Naive thymus-derived CD4-positive, alpha-beta T cell (primary cell): ENCODE data around the gene HPCA. TPM values are rescaled to one million over a fixed set of nuclear protein-coding genes. Genes with fewer than 3 reads are reported as not detected.

Source experiments
- ATAC-seq: fragments of 150-1000 bp; cut with Tn5 transposase; 2 replicates; pipeline ENCODE4 v1.10.0; 2021; ENCODE audit warnings: mild to moderate bottlenecking, moderate library complexity
- CTCF ChIA-PET: fragments of 350-600 bp; sonication (Branson Sonifier 250); formaldehyde crosslinking; loops from one replicate; lab custom pipeline; 2021; ENCODE audit warnings: antibody characterized with exemption; lab: Charles Lee
- POLR2A ChIA-PET: fragments of 350-600 bp; sonication (Branson Sonifier 250); formaldehyde crosslinking; loops from one replicate; lab custom pipeline; 2021; ENCODE audit warnings: antibody characterized with exemption, inconsistent platforms; lab: Charles Lee
- DNase-seq, 9 donors: peaks; one replicate each; pipeline versions ENCODE4 v3.0.0 to v3.0.0-alpha.2; 2020 to 2022; ENCODE audit warnings: mixed read lengths in 1 of 9
- H3K27ac ChIP-seq: one replicate; pipeline ENCODE4 v1.7.0; 2013; ENCODE audit warnings: mild to moderate bottlenecking, low read depth, low read length, moderate library complexity
- H3K27me3 ChIP-seq, 2 donors: one replicate each; pipeline ENCODE4 v1.7.0; 2013; ENCODE audit warnings: low read length in 2 of 2, mild to moderate bottlenecking in 2 of 2, moderate library complexity in 2 of 2; ENCODE audit not compliant: control insufficient read depth in 2 of 2, insufficient read depth in 2 of 2
- H3K36me3 ChIP-seq, 3 experiments: 1 replicate in 2 of 3; 2 replicates in 1 of 3; pipeline ENCODE4 v1.7.0; 2013; ENCODE audit warnings: low read length in 3 of 3, mild to moderate bottlenecking in 3 of 3, moderate library complexity in 1 of 3; ENCODE audit not compliant: insufficient read depth in 3 of 3, control insufficient read depth in 2 of 3
- H3K4me1 ChIP-seq, 2 donors: one replicate each; pipeline ENCODE4 v1.7.0; 2013; ENCODE audit warnings: low read length in 2 of 2, mild to moderate bottlenecking in 2 of 2, moderate library complexity in 1 of 2; ENCODE audit not compliant: control insufficient read depth in 2 of 2, insufficient read depth in 2 of 2
- H3K4me3 ChIP-seq: 2 replicates; pipeline ENCODE4 v1.7.0; 2013; ENCODE audit warnings: mild to moderate bottlenecking, low read length
- H3K9me3 ChIP-seq, 3 experiments: 1 replicate in 2 of 3; 2 replicates in 1 of 3; pipeline ENCODE4 v1.7.0; 2013; ENCODE audit warnings: low read length in 3 of 3; ENCODE audit not compliant: control insufficient read depth in 2 of 3
- H3K27ac Mint-ChIP-seq, 9 donors: one replicate each; pipeline ENCODE4 v1.8.0; 2020 to 2022; ENCODE audit warnings: mixed read lengths in 9 of 9, mild to moderate bottlenecking in 8 of 9, moderate library complexity in 5 of 9, inconsistent platforms in 2 of 9
- H3K27me3 Mint-ChIP-seq, 5 donors: one replicate each; pipeline ENCODE4 v1.8.0; 2021 to 2022; ENCODE audit warnings: mixed read lengths in 5 of 5, mild to moderate bottlenecking in 1 of 5
- H3K36me3 Mint-ChIP-seq, 5 donors: one replicate each; pipeline ENCODE4 v1.8.0; 2020 to 2022; ENCODE audit warnings: mixed read lengths in 5 of 5, mild to moderate bottlenecking in 3 of 5, inconsistent platforms in 1 of 5
- H3K4me1 Mint-ChIP-seq, 7 donors: one replicate each; pipeline ENCODE4 v1.8.0; 2020 to 2022; ENCODE audit warnings: mixed read lengths in 7 of 7, mild to moderate bottlenecking in 3 of 7, inconsistent platforms in 1 of 7
- H3K4me3 Mint-ChIP-seq, 10 donors: one replicate each; pipeline ENCODE4 v1.8.0; 2020 to 2022; ENCODE audit warnings: mild to moderate bottlenecking in 10 of 10, mixed read lengths in 10 of 10, moderate library complexity in 6 of 10, inconsistent platforms in 2 of 10
- H3K9me3 Mint-ChIP-seq, 11 donors: one replicate each; pipeline ENCODE4 v1.8.0; 2020 to 2022; ENCODE audit warnings: mixed read lengths in 11 of 11, mild to moderate bottlenecking in 4 of 11, inconsistent platforms in 1 of 11, moderate library complexity in 1 of 11
- intact Hi-C, 2 donors: fragments of 100-400 bp; cut with micrococcal nuclease; formaldehyde crosslinking; loops; one replicate each; pipeline ENCODE4 v1.15.1; 2023
- polyA plus RNA-seq, 2 donors: library from polyadenylated mRNA; unstranded; fragments of 300-500 nt; fragmentation: Illumina TruSeq; gene quantifications; one replicate each; pipeline ENCODE4 v1.2.3, GENCODE V29; 2021
- total RNA-seq, 6 experiments: library from RNA in 5 of 6; stranded (reverse) in 5 of 6; gene quantifications; 1 replicate in 5 of 6; 2 replicates in 1 of 6; pipeline ENCODE4 v1.2.3 and lab custom pipeline; 2021 to 2026

HPCA gene
- total and polyA plus RNA-seq, 7 experiments from 2014 or later = 0.31 to 0.43 TPM; not detected in 5

DNA sequence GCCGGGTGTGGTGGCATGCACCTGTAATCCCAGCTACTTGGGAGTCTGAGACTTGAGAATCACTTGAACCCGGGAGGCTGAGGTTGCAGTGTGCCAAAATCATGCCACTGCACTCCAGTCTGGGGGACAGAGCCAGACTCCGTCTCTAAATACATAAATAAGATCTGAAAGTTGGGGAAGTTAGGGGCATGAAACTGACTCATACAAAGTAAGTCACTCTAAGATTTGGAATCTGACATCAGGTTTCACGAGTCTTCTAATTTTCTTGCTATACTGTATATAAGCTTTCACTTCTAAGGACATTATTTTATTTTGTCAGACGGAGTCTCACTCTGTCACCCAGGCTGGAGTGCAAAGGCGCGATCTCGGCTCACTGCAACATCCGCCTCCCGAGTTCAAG, 48.2 kb downstream of the HPCA start:
- H3K4me1 ChIP-seq = no peaks in the 10 kb centered on the region
- Mint-ChIP-seq H3K27me3 (no peaks in the 10 kb centered on the region), H3K4me3 (no peak overlapping the region), H3K36me3 (peaks cover 0 to 36% (median 4%) of the 10 kb centered on the region in 5 donors), H3K27ac (no peak overlapping the region), H3K4me1 (peaks cover 0 to 40% (median 0%) of the 10 kb centered on the region in 7 donors), H3K9me3 (no peaks in the 10 kb centered on the region)
- DNase-seq (no peak), ATAC-seq (no peak)
- H3K4me3 ChIP-seq = no peak overlapping the region
- H3K9me3 ChIP-seq = no peaks in the 10 kb centered on the region
- no peak overlapping the region for H3K27ac ChIP-seq
- ChIA-PET CTCF (interaction anchor here (0.9 to 5.7 kb wide), 4 partner anchors 73 to 151 kb away, joined by 3 to 46 read pairs (median 4); no protein-coding TSS in a partner anchor), POLR2A (no interaction called here)
- intact Hi-C loops = loop anchor here (10.0 kb wide), 2 partner anchors 150 to 360 kb away; partner anchors contain the start of gene AZIN2 (in 1 of the 2)
- no peaks in the 10 kb centered on the region for H3K27me3 ChIP-seq
- H3K36me3 ChIP-seq = peaks cover 0 to 35% (median 12%) of the 10 kb centered on the region in 3 experiments

DNA sequence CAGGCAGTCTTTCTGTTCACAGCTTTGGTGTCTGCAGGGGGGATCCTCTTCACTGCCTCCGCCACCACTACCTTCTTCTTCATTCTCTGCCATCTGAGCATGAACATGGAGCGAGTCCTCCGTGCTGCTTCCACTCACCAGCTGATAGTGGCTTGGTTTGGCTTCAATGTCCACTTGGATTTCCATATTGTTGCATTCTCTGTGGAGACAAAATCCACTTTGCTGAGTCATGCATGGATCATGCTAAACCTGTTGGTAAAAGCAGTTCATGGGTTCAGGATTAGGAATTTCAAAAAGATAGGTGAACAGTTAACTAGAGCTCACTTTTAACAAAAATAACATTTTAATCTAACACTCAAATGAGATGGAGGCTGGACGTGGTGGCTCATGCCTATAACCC, 50.8 kb downstream of the HPCA start:
- no peak for DNase-seq
- intact Hi-C loops = loop anchor here (10.0 kb wide), 2 partner anchors 148 to 358 kb away; partner anchors contain the start of gene AZIN2 (in 1 of the 2)
- no peak for ATAC-seq
- ChIA-PET CTCF (interaction anchor here (0.7 kb wide), 1 partner anchor 12 kb away, joined by 3 read pairs; no protein-coding TSS in a partner anchor), POLR2A (interaction anchor here (1.0 kb wide), 1 partner anchor 190 kb away, joined by 3 read pairs; no protein-coding TSS in a partner anchor)
- Histone ChIP-seq H3K4me1 (no peaks in the 10 kb centered on the region), H3K27ac (no peak overlapping the region), H3K27me3 (no peaks in the 10 kb centered on the region), H3K36me3 (peaks cover under 1 to 52% (median 12%) of the 10 kb centered on the region in 3 experiments), H3K4me3 (no peak overlapping the region), H3K9me3 (no peaks in the 10 kb centered on the region)
- no peaks in the 10 kb centered on the region for H3K27me3 Mint-ChIP-seq
- peak overlapping the region in 1 of 9 donors; percentile 59 for H3K27ac Mint-ChIP-seq
- H3K4me1 Mint-ChIP-seq = peaks cover 0 to 54% (median 0%) of the 10 kb centered on the region in 7 donors
- no peaks in the 10 kb centered on the region for H3K9me3 Mint-ChIP-seq
- H3K4me3 Mint-ChIP-seq = no peak overlapping the region
- peaks cover 0 to 48% (median 4%) of the 10 kb centered on the region in 5 donors for H3K36me3 Mint-ChIP-seq

DNA sequence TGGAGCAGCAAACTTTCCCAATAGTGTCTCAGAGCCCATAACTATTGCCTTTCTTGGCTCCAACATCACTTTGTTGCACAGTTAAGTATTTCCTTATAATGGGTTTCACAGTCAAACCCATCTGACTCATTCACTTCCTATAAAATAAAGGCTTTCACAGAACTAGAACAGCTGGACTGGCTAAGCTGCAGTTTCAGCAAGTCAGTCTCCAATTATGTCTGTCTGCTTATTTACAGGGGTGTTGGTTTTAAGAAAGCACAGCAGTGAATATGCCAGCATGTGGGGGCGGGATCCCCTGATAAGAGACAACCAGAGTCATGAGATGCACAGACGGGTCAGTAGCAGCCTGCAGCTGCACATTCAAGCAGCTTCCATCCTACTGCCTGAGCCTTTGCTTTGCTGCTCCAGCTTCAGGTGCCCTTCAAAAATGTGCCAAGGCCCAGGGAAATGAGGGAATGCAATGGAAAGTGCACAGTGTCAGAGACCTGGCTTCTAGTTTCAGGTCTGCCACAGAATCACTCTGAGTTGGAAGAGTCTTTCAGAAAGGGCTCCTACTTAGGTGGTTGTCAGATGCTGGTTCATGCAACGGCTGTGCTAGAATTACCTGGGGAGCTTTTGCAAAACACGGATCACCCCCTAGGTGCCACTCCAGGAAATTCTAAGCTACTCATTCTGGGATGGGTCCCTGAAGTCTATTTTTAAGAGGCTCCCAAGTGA, 53.5 kb downstream of the HPCA start:
- CTCF ChIA-PET = interaction anchor here (0.7 to 1.2 kb wide), 2 partner anchors 12 to 115 kb away, joined by 3 read pairs; no protein-coding TSS in a partner anchor
- H3K27ac ChIP-seq = no peak overlapping the region
- peaks cover 0 to 7% of the 10 kb centered on the region in 2 donors for H3K4me1 ChIP-seq
- POLR2A ChIA-PET = interaction anchor here (0.6 kb wide), 1 partner anchor 173 kb away, joined by 3 read pairs; no protein-coding TSS in a partner anchor
- no peak overlapping the region for H3K4me3 ChIP-seq
- Mint-ChIP-seq H3K27me3 (no peaks in the 10 kb centered on the region), H3K27ac (peak overlapping the region in 1 of 9 donors; percentile 34), H3K9me3 (no peaks in the 10 kb centered on the region), H3K4me1 (peaks cover 0 to 62% (median 12%) of the 10 kb centered on the region in 7 donors), H3K4me3 (peak overlapping the region in 1 of 10 donors; percentile 52), H3K36me3 (peaks cover 6 to 52% (median 21%) of the 10 kb centered on the region in 5 donors)
- ATAC-seq = peak; percentile 52
- intact Hi-C loops = loop anchor here (10.0 kb wide), 2 partner anchors 145 to 355 kb away; partner anchors contain the start of gene AZIN2 (in 1 of the 2)
- peaks cover 11 to 69% (median 12%) of the 10 kb centered on the region in 3 experiments for H3K36me3 ChIP-seq
- H3K27me3 ChIP-seq = no peaks in the 10 kb centered on the region
- no peak for DNase-seq
- H3K9me3 ChIP-seq = no peaks in the 10 kb centered on the region

DNA sequence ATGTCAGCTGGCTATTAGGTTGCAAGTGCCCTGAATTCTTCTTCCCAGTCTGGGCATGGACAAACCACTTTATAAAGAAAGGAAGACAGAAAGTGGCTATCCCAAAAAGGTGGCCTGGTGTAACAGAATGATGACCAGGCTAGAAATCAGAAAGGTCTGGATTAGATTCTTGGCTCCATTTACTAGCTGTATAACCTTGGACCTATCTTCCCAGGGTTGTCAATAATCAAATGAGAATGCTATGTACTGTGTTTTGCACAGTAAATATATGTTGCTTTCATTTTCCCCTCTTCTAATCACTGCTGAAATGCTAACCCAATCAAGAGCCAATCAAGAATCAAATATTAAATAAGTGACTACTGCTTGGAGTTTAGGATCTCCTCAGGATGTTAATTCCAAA, 57.9 kb downstream of the HPCA start:
- Histone ChIP-seq H3K27ac (no peak overlapping the region), H3K4me3 (no peak overlapping the region), H3K27me3 (no peaks in the 10 kb centered on the region), H3K4me1 (peaks cover 0 to 7% of the 10 kb centered on the region in 2 donors), H3K36me3 (peaks cover 18 to 64% (median 29%) of the 10 kb centered on the region in 3 experiments), H3K9me3 (no peaks in the 10 kb centered on the region)
- H3K9me3 Mint-ChIP-seq = no peaks in the 10 kb centered on the region
- ATAC-seq (no peak), DNase-seq (no peak)
- H3K4me3 Mint-ChIP-seq = no peak overlapping the region
- H3K4me1 Mint-ChIP-seq = peaks cover 0 to 47% (median 12%) of the 10 kb centered on the region in 7 donors
- ChIA-PET POLR2A (interaction anchor here (1.2 kb wide), 1 partner anchor 931 kb away, joined by 3 read pairs; no protein-coding TSS in a partner anchor), CTCF (no interaction called here)
- peaks cover 15 to 64% (median 40%) of the 10 kb centered on the region in 5 donors for H3K36me3 Mint-ChIP-seq
- H3K27me3 Mint-ChIP-seq = no peaks in the 10 kb centered on the region
- intact Hi-C loops = no loop called here
- H3K27ac Mint-ChIP-seq = peak overlapping the region in 2 of 9 donors; percentile 35 to 61

Other genes starting within 250 kb of the HPCA start
- gene ZBTB8OS, start 235.9 kb upstream of the HPCA start, total RNA-seq = 10 to 100 TPM; 35.5 to 58.8 (median 47.4) TPM
- 10 to 100 TPM; 49.8 to 65.9 TPM for gene ZBTB8OS, start 235.9 kb upstream of the HPCA start, polyA plus RNA-seq
- gene RBBP4, start 235.3 kb upstream of the HPCA start, total RNA-seq = 100 to 1,000 TPM; 130 to 280 (median 162) TPM
- gene RBBP4, start 235.3 kb upstream of the HPCA start, polyA plus RNA-seq = 100 to 1,000 TPM; 246 to 251 TPM
- not detected for gene SYNC, start 183.7 kb upstream of the HPCA start, total RNA-seq
- gene SYNC, start 183.7 kb upstream of the HPCA start, polyA plus RNA-seq = not detected
- gene YARS1, start 69.1 kb upstream of the HPCA start, total RNA-seq = 100 to 1,000 TPM in 2 of 5 experiments, 10 to 100 TPM in 3; 70.2 to 175 (median 86.8) TPM
- gene YARS1, start 69.1 kb upstream of the HPCA start, polyA plus RNA-seq = 10 to 100 TPM; 48.6 to 49.5 TPM
- gene S100PBP, start 68.8 kb upstream of the HPCA start, total RNA-seq = 10 to 100 TPM; 36.3 to 69.0 (median 60.2) TPM
- gene S100PBP, start 68.8 kb upstream of the HPCA start, polyA plus RNA-seq = 1 to 10 TPM; 9.3 to 9.6 TPM
- not detected for gene FNDC5, start 15.6 kb upstream of the HPCA start, total RNA-seq
- gene FNDC5, start 15.6 kb upstream of the HPCA start, polyA plus RNA-seq = under 1 TPM in 1 of 2 donors, not detected in 1; 0.25 TPM
- not detected for gene TMEM54, start 14.9 kb downstream of the HPCA start, total RNA-seq
- not detected for gene TMEM54, start 14.9 kb downstream of the HPCA start, polyA plus RNA-seq
- 10 to 100 TPM; 17.1 to 58.1 (median 39.2) TPM for gene RNF19B, start 78.3 kb downstream of the HPCA start, total RNA-seq
- gene RNF19B, start 78.3 kb downstream of the HPCA start, polyA plus RNA-seq = 1 to 10 TPM in 1 of 2 donors, under 1 TPM in 1; 0.58 to 2.2 TPM
- 100 to 1,000 TPM in 1 of 5 experiments, 10 to 100 TPM in 4; 53.8 to 219 (median 90.2) TPM for gene AK2, start 150.4 kb downstream of the HPCA start, total RNA-seq
- 100 to 1,000 TPM; 113 to 134 TPM for gene AK2, start 150.4 kb downstream of the HPCA start, polyA plus RNA-seq
- gene AZIN2, start 194.7 kb downstream of the HPCA start, total RNA-seq = 1 to 10 TPM; 5.3 to 9.6 (median 9.0) TPM
- 1 to 10 TPM; 4.3 to 5.1 TPM for gene AZIN2, start 194.7 kb downstream of the HPCA start, polyA plus RNA-seq